K562 (cell line): Measurements from ENCODE around the gene HAUS6. TPM values are rescaled to one million over a fixed set of nuclear protein-coding genes. Genes with fewer than 3 reads are reported as not detected.

Experiments
- CAMTA2 ChIP-seq: fragments of 250-450 bp; sonication (Bioruptor Pico); conservative IDR thresholded peaks from 2 replicates; pipeline ENCODE4 v1.5.1; 2022
- DACH1 ChIP-seq: fragments of 450-650 bp; IDR thresholded peaks from 2 replicates; pipeline ENCODE4 v1.6.1; 2018; ENCODE audit not compliant: partially characterized antibody
- ESRRA ChIP-seq: fragments of 450-650 bp; IDR thresholded peaks from 2 replicates; pipeline ENCODE4 v1.6.1; 2014; ENCODE audit warnings: low read depth, mild to moderate bottlenecking, moderate library complexity, borderline replicate concordance
- GTF2A2 ChIP-seq: IDR thresholded peaks from 2 replicates; pipeline ENCODE4 v1.6.1; 2016; ENCODE audit warnings: mild to moderate bottlenecking, missing genetic modification characterization, missing compliant biosample characterization
- KDM5B ChIP-seq: fragments of 200-600 bp; sonication (generic); IDR thresholded peaks from 2 replicates; pipeline ENCODE4 v1.6.1; 2012; ENCODE audit warnings: low read depth, mild to moderate bottlenecking, moderate library complexity, low read length, control low read depth, inconsistent platforms; ENCODE audit not compliant: insufficient replicate concordance
- KLF13 ChIP-seq: fragments of 450-650 bp; IDR thresholded peaks from 2 replicates; pipeline ENCODE4 v1.6.1; 2016; ENCODE audit warnings: missing genetic modification characterization, low read depth, mild to moderate bottlenecking, missing compliant biosample characterization, moderate library complexity, borderline replicate concordance
- NCOA6 ChIP-seq: fragments of 450-650 bp; IDR thresholded peaks from 2 replicates; pipeline ENCODE4 v1.6.1; 2017; ENCODE audit warnings: mild to moderate bottlenecking
- PHF20 ChIP-seq: fragments of 450-650 bp; IDR thresholded peaks from 2 replicates; pipeline ENCODE4 v1.6.1; 2018; ENCODE audit not compliant: partially characterized antibody
- PRMT5 ChIP-seq: sonication (generic); formaldehyde crosslinking; IDR thresholded peaks from 2 replicates; pipeline ENCODE4 v1.5.0; 2020; ENCODE audit warnings: missing genetic modification reagents
- RAD21 ChIP-seq, 2 experiments: fragments of 250-450 bp in 1 of 2; fragments of 450-650 bp in 1 of 2; sonication (Bioruptor Pico) in 1 of 2; formaldehyde crosslinking in 1 of 2; IDR thresholded peaks in 1 of 2; conservative IDR thresholded peaks in 1 of 2; 2 replicates each; pipeline versions ENCODE4 v1.4.0 to v1.8.0; 2020 to 2022; ENCODE audit warnings: mild to moderate bottlenecking in 2 of 2, moderate library complexity in 1 of 2
- SMC3 ChIP-seq: conservative IDR thresholded peaks from 2 replicates; pipeline ENCODE4 v1.6.1; 2011; ENCODE audit warnings: low read depth, low read length, improper control_type of control experiment; ENCODE audit not compliant: insufficient read depth
- STAG1 ChIP-seq: sonication (generic); formaldehyde crosslinking; IDR thresholded peaks from 2 replicates; pipeline ENCODE4 v1.5.0; 2020; ENCODE audit warnings: missing genetic modification reagents, borderline replicate concordance
- SUPT5H ChIP-seq: fragments of 450-650 bp; IDR thresholded peaks from 2 replicates; pipeline ENCODE4 v1.6.1; 2016
- ZC3H11A ChIP-seq: IDR thresholded peaks from 2 replicates; pipeline ENCODE4 v1.6.1; 2012; ENCODE audit warnings: low read depth, low read length, improper control_type of control experiment
- ZNF133 ChIP-seq: fragments of 250-450 bp; sonication (Bioruptor Pico); IDR thresholded peaks from 2 replicates; pipeline ENCODE4 v1.4.0; 2020; ENCODE audit warnings: mild to moderate bottlenecking
- polyA plus RNA-seq, 8 experiments: library from polyadenylated mRNA; depleted of rRNA in 4 of 8; stranded (reverse) in 5 of 8; unstranded in 3 of 8; fragments of >200 nt; fragmentation: Nextera tagmentation in 2 of 8; fragmentation: Illumina TruSeq in 1 of 8; extraction: Ambion mirVana in 2 of 8; extraction: Trizol in 1 of 8; gene quantifications; 2 replicates each; pipeline versions ENCODE4 v1.2.1 to v1.2.3, GENCODE V29; 2011 to 2014; ENCODE audit warnings: inconsistent platforms in 1 of 8, missing spikeins in 1 of 8
- total RNA-seq, 7 experiments: library from RNA; depleted of rRNA in 6 of 7; stranded (reverse); fragments of >200 nt in 6 of 7; fragmentation: Illumina TruSeq in 2 of 7; extraction: Trizol in 2 of 7; gene quantifications; 2 replicates each; pipeline versions ENCODE4 v1.2.1 to v1.2.3, GENCODE V29; 2011 to 2021; ENCODE audit warnings: low replicate concordance in 1 of 7
- TF ChIP-seq, protein P1 (sequence below): sonication (generic); formaldehyde crosslinking; IDR thresholded peaks from 2 replicates; pipeline ENCODE4 v1.9.0; 2022; ENCODE audit warnings: mild to moderate bottlenecking, missing genetic modification reagents
- TF ChIP-seq, protein P2 (sequence below): fragments of 450-650 bp; formaldehyde crosslinking; IDR thresholded peaks from 2 replicates; pipeline ENCODE4 v1.4.0; 2022; ENCODE audit warnings: missing genetic modification characterization
- TF ChIP-seq, protein P3 (sequence below): fragments of 450-650 bp; IDR thresholded peaks from 2 replicates; pipeline ENCODE4 v1.6.1; 2016
- TF ChIP-seq, protein P4 (sequence below), 2 experiments: fragments of 450-650 bp; IDR thresholded peaks; 2 replicates each; pipeline ENCODE4 v1.6.1; 2016
- TF ChIP-seq, protein P5 (sequence below), 2 experiments: fragments of 450-650 bp; conservative IDR thresholded peaks; 2 replicates each; pipeline ENCODE4 v1.6.1; 2017; ENCODE audit warnings: mild to moderate bottlenecking in 2 of 2, moderate library complexity in 2 of 2

Gene HAUS6
- total and polyA plus RNA-seq, 9 of the 15 experiments (the other 6 are each of a cell fraction or from before 2014, with no cell fraction given) = 10.2 to 31.7 (median 23.1) TPM

DNA sequence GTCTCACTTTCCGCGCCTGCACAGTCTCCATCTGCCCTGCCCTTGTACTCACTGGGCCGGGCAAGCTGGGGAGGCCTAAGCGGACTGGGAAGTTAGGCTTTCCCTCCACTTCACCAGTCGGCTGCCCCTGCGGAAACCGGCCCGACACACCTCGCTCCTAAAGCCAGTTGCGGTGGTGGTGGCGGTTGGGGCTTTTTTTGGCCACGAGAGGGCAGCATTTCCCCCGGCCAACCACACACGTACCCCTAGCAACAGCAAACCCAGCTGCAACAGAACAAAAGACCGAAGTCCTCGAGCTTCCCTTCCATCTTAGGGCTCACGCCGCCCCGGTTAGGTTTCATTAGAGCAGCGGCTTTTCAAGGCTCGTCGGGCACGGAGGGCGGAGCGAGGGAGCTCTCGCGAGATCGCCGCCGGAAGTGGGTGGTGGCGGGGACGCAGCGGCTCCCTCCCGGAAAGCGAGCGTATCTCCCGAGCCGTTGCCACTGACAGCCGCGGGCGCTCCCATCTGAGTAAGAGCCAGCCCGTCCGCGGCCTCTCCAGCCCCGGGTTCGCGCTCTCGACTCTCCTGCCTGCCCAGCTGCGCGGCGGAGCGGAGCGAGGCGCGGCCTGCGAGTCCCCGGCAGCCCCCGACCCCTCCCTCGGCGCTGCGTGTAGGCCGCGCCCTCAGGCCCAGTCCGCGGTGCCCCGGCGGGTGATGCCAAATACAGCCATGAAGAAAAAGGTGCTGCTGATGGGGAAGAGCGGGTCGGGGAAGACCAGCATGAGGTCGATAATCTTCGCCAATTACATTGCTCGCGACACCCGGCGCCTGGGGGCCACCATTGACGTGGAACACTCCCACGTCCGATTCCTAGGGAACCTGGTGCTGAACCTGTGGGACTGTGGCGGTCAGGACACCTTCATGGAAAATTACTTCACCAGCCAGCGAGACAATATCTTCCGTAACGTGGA, 53.5 kb downstream of the HAUS6 start, which contains the start of gene RRAGA (continued):
- TF ChIP-seq NCOA6 (no peak), CAMTA2 (CRISPR knock-in tag) (no peak), KLF13 (tag) (no peak), PRMT5 (CRISPR knock-in tag) (no peak), RAD21 (CRISPR knock-in tag; conservative IDR thresholded peaks at IDR 0.05 in 1 of 2, IDR thresholded peaks at IDR 0.05 in 1 of 2) (peak; percentile 35 to 59; a peak in 3 of 4 replicates), STAG1 (CRISPR knock-in tag) (no peak), DACH1 (no peak), ESRRA (peak; percentile 87; the same call in 1 of the 2 replicates), ZNF133 (CRISPR knock-in tag) (no peak), SUPT5H (peak; percentile 88), KDM5B (peak; percentile 98), GTF2A2 (tag) (no peak), SMC3 (peak; percentile 39; the same call in 1 of the 2 replicates), ZC3H11A (no peak), PHF20 (peak; percentile 55)
- TF ChIP-seq, protein P1, sequence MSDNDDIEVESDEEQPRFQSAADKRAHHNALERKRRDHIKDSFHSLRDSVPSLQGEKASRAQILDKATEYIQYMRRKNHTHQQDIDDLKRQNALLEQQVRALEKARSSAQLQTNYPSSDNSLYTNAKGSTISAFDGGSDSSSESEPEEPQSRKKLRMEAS (CRISPR knock-in tag) = 0 out of 2 replicates have a peak, but pooled peaks have one; percentile 18
- TF ChIP-seq, protein P2, sequence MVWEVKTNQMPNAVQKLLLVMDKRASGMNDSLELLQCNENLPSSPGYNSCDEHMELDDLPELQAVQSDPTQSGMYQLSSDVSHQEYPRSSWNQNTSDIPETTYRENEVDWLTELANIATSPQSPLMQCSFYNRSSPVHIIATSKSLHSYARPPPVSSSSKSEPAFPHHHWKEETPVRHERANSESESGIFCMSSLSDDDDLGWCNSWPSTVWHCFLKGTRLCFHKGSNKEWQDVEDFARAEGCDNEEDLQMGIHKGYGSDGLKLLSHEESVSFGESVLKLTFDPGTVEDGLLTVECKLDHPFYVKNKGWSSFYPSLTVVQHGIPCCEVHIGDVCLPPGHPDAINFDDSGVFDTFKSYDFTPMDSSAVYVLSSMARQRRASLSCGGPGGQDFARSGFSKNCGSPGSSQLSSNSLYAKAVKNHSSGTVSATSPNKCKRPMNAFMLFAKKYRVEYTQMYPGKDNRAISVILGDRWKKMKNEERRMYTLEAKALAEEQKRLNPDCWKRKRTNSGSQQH = no peak
- TF ChIP-seq, protein P3, sequence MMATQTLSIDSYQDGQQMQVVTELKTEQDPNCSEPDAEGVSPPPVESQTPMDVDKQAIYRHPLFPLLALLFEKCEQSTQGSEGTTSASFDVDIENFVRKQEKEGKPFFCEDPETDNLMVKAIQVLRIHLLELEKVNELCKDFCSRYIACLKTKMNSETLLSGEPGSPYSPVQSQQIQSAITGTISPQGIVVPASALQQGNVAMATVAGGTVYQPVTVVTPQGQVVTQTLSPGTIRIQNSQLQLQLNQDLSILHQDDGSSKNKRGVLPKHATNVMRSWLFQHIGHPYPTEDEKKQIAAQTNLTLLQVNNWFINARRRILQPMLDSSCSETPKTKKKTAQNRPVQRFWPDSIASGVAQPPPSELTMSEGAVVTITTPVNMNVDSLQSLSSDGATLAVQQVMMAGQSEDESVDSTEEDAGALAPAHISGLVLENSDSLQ = peak; percentile 31; the same call in 1 of the 2 replicates
- TF ChIP-seq, protein P4, sequence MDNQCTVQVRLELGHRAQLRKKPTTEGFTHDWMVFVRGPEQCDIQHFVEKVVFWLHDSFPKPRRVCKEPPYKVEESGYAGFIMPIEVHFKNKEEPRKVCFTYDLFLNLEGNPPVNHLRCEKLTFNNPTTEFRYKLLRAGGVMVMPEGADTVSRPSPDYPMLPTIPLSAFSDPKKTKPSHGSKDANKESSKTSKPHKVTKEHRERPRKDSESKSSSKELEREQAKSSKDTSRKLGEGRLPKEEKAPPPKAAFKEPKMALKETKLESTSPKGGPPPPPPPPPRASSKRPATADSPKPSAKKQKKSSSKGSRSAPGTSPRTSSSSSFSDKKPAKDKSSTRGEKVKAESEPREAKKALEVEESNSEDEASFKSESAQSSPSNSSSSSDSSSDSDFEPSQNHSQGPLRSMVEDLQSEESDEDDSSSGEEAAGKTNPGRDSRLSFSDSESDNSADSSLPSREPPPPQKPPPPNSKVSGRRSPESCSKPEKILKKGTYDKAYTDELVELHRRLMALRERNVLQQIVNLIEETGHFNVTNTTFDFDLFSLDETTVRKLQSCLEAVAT (IDR thresholded peaks at IDR 0.05) = peak in 1 of 2 experiments; percentile 84; a peak in 2 of 4 replicates
- TF ChIP-seq, protein P5, sequence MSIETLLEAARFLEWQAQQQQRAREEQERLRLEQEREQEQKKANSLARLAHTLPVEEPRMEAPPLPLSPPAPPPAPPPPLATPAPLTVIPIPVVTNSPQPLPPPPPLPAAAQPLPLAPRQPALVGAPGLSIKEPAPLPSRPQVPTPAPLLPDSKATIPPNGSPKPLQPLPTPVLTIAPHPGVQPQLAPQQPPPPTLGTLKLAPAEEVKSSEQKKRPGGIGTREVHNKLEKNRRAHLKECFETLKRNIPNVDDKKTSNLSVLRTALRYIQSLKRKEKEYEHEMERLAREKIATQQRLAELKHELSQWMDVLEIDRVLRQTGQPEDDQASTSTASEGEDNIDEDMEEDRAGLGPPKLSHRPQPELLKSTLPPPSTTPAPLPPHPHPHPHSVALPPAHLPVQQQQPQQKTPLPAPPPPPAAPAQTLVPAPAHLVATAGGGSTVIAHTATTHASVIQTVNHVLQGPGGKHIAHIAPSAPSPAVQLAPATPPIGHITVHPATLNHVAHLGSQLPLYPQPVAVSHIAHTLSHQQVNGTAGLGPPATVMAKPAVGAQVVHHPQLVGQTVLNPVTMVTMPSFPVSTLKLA (conservative IDR thresholded peaks at IDR 0.05) = peak; percentile 42 to 68; a peak in 2 of 4 replicates
